MV-4-11 (cell line): Measurements from ENCODE around the gene GNB5.
A peak's percentile ranks its signal among the peaks of the same experiment; 100 is the strongest.
"Not testable (repeated sequence)": the region's sequence is repeated elsewhere in the genome, so short reads cannot be mapped to it uniquely, and the experiment has no call there.

ENCODE experiments used
- DNase-seq: peaks from one replicate; lab custom pipeline; 2025; lab: John Stamatoyannopoulos, UW

The GNB5 gene

DNA sequence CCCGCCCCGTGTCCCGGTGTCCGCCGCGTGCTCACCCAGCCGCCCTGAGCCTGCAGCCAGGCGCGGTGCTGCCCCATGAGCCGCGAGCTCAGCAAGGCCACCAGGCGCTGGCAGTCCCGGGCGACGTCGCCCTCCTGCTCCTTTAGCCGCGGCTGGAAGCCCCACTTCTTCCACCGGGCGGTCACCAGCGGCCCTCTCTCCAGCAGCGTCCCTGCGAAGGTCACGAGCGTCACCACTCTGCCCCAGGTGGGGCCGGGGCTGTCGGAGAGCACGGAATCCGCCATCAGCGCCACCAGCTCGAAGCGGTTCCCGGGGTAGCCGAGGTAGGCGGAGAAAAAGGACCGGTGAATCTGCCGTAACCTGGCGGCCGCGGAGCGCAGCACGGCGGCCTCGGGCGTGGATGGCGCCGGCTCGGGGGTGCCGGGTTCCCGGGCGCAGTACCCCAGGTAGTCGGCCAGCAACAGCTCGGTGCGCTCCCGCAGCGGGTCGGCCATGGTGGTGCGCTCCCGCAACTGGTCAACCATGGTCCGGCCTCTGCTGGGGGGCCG is 78.9 kb downstream of the GNB5 start:
- no peak for DNase-seq

DNA sequence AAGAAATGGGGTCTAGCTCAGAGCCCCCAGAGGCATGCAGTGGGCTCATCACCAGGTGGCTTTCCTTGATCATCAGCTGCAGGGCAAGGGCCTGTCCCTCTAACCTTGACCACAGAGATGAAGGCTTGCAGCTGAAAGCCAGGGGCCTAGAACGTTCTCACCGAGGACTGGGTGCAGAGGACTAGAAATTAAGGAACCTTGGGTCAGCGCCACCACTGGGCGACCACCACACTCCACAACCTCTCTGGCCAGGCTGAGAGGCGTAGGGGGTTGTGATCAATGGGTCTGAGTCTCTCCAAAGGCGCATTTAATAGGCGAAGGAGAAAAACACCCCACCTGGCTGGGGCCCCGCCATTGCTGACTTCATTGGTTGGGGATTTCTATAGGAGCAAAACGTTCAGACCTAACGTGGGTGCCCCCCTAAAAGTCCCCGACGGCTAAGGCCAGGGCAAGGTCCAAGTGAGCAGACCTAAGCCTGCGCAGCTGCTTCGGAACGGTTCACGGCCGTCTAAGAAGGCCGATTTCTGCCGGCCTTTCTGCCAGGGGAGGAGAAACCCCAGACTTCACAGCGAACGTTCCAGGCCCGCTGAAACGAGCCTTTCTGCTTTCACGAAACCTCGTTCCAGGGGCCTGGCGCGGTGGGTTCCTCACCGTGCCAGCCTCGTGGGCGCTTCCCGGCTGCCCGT is 79.5 kb downstream of the GNB5 start:
- peak; percentile 43 for DNase-seq

DNA sequence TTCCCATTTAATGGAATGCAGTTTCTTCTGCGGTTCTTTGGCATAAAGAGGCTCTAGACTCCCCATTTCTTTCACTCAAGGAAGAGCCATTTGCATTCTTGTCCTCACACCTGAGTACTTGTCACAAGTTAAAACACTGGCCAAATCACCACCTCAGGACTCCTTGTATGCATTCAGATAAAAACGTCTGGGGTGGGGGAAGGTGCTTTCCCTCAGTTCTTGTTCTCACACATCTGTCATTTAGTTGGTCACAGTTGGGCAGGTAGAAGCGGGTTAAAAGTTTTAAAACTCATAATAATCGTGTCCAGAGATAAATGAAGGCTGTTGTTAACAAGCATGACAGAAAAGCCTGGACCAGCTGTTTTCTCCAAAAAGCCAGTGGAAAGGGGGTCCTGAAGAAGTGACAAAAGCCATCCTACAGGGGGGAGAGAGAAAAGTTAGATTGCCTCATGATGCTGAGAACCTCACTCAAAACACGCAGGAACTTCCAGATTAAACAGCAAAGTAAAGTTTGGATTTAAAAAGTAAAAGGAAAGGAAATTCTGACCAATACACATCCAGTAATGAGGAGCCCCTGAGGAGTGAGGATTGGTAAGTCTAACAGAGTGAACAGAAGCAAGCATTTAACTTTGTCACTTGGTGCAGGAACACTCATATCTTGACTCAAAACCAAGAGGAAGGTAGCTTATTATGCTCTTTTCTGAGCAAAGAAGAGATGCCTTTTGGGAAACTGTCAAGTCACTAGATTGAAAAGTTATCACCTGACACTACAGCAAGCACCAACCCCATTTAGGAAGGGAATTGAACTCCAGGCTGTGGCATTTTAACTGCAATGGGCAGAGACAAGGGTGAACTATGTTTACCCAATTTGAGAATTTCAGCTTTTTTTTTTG is 81.4 kb downstream of the GNB5 start:
- DNase-seq = no peak

DNA sequence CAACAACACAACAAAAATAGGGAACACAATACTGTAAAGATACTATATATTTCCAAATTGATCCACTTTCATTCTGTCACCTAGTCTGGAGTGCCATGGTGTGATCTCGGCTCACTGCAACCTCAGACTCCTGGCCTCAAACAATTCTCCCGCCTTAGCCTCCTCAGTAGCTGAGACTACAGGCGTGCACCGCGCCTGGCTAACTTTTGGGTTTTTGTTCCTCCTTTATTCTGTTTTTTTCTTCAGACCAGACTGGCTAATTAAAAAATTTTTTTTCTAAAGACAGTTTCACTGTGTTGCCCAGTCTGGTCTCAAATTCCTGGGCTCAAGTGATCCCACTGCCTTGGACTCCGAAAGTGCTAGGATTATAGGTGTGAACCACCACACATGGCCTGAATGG is 84.0 kb downstream of the GNB5 start:
- DNase-seq = peak; percentile 17

DNA sequence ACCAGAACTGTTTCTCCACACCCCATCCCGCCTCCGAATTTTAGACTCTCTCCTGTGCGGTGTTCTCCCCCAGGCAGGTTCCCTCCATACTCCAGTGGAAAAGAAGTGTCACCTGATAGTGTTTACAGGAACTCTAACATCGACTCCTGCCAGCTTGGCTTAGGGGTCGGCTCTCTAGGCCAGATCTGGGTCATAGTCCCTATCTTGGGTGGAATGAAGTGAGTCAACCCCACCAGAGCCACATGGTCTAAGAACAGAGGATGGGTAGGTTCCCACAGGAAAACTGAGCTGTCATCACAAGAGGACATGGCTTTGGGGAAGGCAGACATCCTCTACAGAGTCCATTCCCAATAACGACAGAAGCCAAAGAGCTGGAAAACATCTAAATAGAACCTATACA is 84.6 kb downstream of the GNB5 start:
- no peak for DNase-seq

DNA sequence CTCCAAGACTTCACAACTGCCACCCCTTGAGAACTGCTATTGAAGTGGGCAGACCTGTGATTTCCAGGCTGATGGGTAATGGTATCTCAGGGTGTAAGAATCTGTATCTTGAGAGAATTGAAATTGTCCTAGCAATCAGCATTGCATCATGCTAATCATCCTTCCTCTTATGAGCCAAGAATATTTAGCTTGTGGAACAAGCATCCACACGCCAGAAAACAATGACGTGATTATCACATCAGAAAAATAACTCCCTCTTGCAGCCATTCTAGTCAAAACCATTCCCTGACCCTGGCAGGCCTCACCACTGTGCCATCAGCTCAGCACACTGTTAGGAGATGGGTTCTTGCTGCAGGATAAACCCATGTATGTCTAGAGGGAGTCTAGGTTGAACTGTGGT is 85.3 kb downstream of the GNB5 start:
- peak; percentile 55 for DNase-seq

DNA sequence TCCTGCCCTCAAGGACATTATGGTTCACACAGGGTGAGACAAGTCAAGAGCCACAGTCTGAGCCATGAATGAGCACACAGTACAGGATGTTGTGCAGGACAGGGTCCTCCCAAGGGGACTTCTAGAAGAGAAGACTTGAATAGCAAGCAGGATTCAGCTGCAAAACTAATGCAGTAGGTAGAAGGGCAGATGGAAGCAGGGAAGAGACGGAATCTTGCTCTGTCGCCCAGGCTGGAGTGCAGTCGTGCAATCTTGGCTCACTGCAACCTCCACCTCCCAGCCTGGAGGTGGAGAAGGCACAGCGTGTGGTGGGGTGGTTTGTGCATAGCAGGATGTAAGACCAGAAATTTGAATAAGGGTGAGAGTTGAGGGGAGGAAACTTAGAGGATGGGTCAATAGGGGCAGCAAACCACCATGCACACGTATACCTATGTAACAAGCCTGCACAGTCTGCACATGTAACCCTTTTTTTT is 86.6 kb downstream of the GNB5 start:
- no peak for DNase-seq

DNA sequence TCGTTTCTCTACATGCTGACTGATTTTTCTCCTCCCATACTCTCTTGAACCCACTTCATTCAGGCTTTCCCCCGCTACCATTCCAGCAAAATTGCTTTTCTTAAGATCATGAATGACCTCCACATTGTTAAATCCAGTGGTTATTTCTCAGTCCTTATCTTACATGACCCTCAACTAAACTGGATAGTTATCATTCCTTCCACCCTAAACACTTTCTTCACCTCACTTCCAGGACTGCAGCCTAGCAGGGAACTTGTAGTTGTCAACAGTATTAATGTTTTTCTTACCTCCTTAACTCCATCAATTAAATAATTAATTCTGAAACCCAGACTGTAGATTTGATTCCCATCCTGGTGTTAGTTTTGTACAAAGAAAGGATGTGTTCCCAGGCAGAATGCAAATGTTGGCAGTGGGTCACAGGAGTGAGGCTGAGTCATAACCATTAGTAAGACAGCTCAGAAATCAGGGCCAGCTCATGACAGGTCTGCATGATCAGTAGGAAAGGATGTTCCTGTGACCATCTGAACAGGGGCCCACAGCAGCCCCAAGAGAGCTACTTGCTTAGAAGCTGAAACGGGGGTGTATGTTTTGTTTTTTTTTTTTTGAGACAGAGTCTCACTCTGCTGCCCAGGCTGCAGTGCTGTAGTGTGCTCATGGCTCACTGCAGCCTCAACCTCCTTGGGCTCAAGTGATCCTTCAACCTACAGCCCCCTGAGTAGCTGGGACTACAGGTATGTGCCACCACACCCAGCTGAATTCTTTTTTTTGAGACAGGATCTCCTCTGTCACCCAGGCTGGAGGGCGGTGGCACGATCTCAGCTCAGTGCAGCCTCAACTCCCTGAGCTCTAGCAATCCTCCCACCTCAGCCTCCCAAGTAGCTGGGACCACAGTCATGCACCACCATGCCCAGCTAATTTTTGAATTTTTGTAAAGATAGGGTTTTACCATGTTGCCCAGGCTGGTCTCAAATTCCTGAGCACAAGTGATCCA is 87.7 kb downstream of the GNB5 start:
- peak; percentile 49 for DNase-seq

DNA sequence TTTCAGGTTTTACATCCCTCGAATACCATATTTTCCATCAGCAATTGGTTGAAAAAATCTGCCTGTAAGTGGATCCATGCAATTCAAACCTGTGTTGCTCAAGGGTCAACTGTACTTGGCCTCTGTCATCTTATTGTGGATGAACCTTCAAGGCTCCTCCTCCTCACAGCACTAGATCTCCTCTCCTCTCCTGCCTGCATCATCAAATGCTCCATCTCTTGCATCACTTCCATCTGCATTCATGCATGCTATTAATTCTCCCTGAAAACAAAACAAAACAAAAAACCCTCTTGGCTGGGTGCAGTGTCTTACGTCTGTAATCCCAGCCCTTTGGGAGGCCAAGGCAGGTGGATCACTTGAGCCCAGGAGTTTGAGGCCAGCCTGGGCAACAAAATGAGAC is 88.7 kb downstream of the GNB5 start:
- DNase-seq = peak; percentile 48

DNA sequence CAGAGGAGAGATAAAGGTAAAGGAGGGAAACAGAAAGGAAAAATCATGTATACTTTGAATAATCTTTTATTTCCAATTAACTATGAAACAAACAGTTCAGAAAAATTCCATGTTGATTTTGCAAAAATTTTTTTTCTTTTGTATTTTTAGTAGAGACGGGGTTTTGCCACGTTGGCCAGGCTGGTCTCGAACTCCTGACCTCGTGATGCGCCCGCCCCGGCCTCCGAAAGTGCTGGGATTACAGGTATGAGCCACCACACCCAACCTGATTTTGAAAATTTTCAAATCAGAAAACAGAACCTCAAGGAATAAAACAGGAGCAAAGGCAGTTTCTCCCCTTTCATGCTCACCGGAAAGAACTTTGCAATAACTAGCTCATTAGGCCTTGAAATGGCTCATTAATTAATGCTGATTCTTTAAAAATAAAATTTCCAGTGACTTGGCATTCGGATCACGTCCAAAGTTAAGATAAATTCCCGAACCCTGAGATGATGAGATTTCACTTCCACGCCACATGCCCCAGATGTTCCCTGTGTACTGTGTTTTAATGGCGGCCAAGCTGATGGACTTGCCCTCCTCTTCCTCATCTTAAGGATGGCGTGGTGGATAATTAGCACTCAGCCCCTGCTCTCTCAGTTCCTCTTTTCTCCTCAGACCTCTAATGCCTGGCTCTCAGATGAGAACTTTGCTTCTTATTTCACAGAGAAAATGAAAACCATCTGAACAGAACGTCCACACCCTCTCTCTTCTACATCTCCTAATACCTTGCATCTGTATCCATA is 89.5 kb downstream of the GNB5 start:
- DNase-seq = peak; percentile 92

DNA sequence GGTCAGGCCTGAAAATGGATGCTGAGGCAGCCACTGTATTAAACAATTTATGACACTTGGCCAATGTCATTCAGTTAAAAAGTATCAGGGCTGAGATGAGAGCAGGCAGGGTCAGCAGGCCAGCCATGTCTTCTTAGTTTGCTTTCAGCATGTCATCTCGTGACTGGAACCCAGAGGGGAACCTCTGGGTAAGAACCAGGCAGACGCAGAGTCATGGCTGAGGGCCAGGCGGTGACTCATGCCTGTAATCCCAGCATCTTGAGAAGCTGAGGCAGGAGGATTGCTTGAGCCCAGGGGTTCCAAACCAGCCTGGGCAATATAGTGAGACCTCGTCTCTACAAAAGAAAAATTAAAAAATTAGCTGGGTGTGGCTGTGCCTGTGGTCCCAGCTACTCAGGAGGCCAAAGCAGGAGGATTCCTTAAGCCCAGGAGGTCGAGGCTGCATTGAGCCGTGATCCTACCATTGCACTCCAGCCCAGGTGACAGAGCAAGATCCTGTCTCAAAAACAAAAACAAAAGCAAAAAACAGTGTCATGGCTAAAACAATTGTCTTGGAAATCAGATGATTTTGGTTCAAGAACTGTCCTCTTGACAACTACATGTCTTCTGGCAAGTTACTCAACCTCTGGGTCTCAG is 90.3 kb downstream of the GNB5 start:
- DNase-seq = peak; percentile 90

DNA sequence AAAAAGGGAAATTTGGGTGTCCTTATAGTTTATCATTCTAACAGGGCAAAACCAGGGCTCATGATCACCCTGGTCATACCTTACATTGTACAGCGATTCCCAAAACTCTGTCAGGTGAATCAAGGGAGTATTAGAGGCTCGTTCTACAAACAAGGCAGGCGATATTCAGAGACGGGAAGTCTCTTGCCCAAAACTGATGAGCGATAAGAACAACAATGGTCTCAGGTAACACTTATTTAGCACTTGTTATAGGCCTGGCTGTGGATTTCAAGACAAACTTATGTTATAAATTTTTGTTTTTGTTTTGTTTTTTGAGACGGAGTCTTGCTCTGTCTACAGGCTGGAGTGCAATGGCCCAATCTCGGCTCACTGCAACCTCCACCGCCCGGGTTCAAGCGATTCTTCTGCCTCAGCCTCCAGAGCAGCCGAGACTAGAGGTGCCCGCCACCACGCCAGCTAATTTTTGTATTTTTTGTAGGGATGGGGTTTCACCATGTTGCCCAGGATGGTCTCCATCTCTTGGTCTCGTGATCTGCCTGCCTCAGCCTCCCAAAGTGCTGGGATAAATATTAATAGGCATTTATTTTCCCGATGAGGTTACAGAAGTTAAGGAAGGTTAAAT is 91.4 kb downstream of the GNB5 start:
- DNase-seq = no peak

DNA sequence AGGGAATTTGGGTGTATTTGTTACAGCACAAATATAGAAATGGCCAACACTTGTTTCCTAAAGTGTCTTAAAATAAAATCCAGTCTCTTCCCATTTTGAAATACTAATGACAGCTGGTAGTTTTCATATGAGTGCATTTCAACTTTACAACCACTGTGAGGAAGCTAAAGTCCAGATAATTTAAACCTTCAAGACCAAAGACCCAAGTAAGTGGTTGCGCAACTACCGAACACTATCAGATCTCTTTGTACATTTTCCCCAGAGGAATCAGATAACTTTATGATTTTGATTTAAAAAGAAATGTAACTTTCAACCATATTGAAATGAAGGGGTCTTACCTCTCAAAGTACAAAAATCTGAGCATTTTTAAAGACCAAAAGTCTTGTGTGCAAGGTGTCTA is 92.9 kb downstream of the GNB5 start:
- DNase-seq = peak; percentile 92

DNA sequence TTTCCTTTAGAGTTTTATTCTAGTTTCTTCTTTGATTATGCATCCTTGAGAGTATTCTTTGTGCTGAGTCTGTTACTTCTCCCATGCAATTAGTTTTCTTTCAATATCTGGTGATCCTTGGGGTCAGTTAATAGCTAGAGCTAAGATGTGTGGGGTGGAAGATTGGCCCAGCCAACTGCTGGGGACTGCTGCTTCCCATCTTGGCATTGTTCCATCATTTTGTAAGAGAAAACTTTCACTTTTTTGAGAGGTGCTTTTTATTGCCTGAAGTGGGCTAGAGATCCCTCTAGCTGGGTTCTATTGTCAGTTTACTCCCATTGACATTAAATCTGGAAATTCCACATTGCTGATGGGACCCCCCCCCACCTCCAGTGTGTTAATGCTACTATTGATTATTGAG is 94.0 kb downstream of the GNB5 start:
- no peak for DNase-seq

DNA sequence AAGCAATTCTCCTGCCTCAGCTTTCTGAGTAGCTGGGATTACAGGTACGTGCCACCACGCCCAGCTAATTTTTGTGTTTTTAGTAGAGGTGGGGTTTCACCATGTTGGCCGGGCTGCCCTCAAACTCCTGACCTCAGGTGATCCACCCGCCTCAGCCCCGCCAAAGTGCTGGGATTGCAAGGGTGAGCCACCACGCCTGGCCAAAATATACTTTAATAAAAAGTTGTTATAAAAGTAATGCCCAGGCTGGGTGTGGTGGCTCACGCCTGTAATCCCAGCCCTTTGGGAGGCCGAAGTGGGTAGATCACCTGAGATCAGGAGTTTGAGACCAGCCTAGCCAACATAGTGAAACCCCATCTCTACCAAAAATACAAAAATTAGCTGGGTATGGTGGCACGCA is 94.7 kb downstream of the GNB5 start:
- not testable (repeated sequence) for DNase-seq

DNA sequence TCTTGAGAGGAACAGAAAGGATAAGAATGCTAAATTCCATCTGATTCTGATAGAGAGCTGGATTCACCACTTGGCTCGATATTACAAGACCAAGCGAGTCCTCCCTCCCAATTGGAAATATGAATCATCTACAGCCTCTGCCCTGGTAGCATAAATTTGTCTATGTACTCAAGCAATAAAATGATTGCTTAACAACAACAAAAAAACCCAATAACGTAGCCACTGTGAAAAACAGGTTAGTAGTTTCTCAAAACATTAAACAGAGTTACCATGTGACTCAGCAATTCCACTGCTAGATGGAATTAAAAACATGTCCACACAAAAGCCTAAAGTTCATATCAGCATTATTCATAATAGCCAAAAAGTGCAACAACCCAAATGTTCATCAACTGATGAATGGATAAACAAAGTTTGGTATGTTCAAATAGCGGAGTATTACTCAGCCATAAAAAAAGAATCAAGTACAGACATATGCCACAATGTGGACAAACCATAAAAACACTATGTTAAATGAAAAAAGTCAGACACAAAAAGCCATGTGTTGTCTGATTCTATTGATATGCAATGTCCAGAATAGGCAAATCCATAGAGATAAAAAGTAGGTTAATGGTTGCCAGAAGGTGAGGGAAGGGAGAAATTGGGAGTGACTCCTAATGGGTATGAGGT is 95.5 kb downstream of the GNB5 start:
- peak; percentile 78 for DNase-seq

DNA sequence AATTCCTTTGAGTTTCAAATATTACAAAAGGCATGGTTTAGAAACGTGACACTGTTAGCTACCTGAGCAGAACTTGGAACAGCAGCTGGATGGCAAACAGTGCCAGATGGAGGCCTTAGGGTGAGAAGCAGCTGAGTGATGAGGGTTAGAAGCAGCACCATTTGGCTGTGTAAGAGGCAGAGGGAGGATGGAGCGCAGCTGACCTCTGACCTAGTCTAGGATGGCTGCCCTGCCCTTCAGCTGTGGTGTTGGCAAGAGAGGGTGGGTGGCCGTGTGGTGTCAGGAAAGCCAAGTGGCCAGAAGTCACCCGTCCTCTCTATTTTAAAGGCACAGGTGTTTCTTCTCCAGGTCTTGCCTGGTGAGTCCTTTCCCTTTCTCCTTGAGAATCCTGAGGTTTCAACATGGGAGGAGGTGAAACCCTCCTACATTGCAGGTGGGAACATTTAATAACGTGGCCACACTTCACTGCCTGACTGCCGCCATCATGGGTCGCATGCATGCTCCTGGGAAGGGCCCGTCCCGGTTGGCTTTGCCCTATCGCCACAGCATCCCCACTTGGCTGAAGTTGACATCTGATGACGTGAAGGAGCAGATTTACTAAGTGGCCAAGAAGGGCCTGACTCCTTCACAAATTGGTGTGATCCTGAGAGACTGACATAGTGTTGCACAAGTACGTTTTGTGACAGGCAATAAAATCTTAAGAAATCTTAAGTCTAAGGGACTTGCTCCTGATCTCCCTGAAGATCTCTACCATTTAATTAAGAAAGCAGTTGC is 96.2 kb downstream of the GNB5 start:
- no peak for DNase-seq
